Activated naive CD4-positive, alpha-beta T cell treated with anti-CD3 and anti-CD28 coated beads for 36 hours (primary cell): Measurements from ENCODE around the gene WDR70. TPM values are rescaled to one million over a fixed set of nuclear protein-coding genes. Genes with fewer than 3 reads are reported as not detected.

Source experiments
- CTCF ChIA-PET: fragments of 350-600 bp; sonication (Branson Sonifier 250); formaldehyde crosslinking; loops from one replicate; lab custom pipeline; 2021; ENCODE audit warnings: antibody characterized with exemption; lab: Charles Lee
- DNase-seq: peaks from one replicate; pipeline ENCODE4 v3.0.0-alpha.2; 2020
- H3K27ac Mint-ChIP-seq: one replicate; pipeline ENCODE4 v1.8.0; 2021; ENCODE audit warnings: mild to moderate bottlenecking, mixed read lengths
- H3K27me3 Mint-ChIP-seq: one replicate; pipeline ENCODE4 v1.8.0; 2021; ENCODE audit warnings: low read depth, mixed read lengths
- H3K36me3 Mint-ChIP-seq: one replicate; pipeline ENCODE4 v1.8.0; 2021; ENCODE audit warnings: low read depth, mixed read lengths
- H3K4me1 Mint-ChIP-seq: one replicate; pipeline ENCODE4 v1.8.0; 2021; ENCODE audit warnings: low read depth, mixed read lengths
- H3K4me3 Mint-ChIP-seq: one replicate; pipeline ENCODE4 v1.8.0; 2021; ENCODE audit warnings: mild to moderate bottlenecking, moderate library complexity, mixed read lengths
- H3K9me3 Mint-ChIP-seq: one replicate; pipeline ENCODE4 v1.8.0; 2021; ENCODE audit warnings: mixed read lengths
- intact Hi-C: fragments of 100-400 bp; cut with micrococcal nuclease; formaldehyde crosslinking; loops from one replicate; pipeline ENCODE4 v1.15.1; 2023
- total RNA-seq, 2 experiments: library from RNA; stranded (reverse); gene quantifications; one replicate each; pipeline ENCODE4 v1.2.3, GENCODE V29; 2021

WDR70 gene
- total RNA-seq, 2 experiments from 2014 or later = 37.4 to 39.0 TPM

GRCh38 chr5:37742111-37742510, 363.0 kb downstream of the WDR70 start:
- Mint-ChIP-seq H3K36me3 (peaks cover 45% of the 10 kb centered on the region), H3K9me3 (peaks cover 7% of the 10 kb centered on the region), H3K4me1 (peaks cover 9% of the 10 kb centered on the region), H3K4me3 (no peak overlapping the region), H3K27me3 (no peaks in the 10 kb centered on the region), H3K27ac (no peak overlapping the region)
- CTCF ChIA-PET = no interaction called here
- intact Hi-C loops = no loop called here
- no peak for DNase-seq

GRCh38 chr5:37751227-37751626, 372.1 kb downstream of the WDR70 start:
- H3K27ac Mint-ChIP-seq = no peak overlapping the region
- no peak overlapping the region for H3K4me3 Mint-ChIP-seq
- intact Hi-C loops = no loop called here
- no peak for DNase-seq
- peaks cover 22% of the 10 kb centered on the region for H3K9me3 Mint-ChIP-seq
- peaks cover 42% of the 10 kb centered on the region for H3K36me3 Mint-ChIP-seq
- CTCF ChIA-PET = no interaction called here
- H3K27me3 Mint-ChIP-seq = no peaks in the 10 kb centered on the region
- H3K4me1 Mint-ChIP-seq = no peaks in the 10 kb centered on the region

GRCh38 chr5:37754976-37755375, 375.9 kb downstream of the WDR70 start:
- Mint-ChIP-seq H3K9me3 (peaks cover 24% of the 10 kb centered on the region), H3K27ac (no peak overlapping the region), H3K36me3 (peaks cover 36% of the 10 kb centered on the region), H3K27me3 (no peaks in the 10 kb centered on the region), H3K4me3 (no peak overlapping the region), H3K4me1 (no peaks in the 10 kb centered on the region)
- no peak for DNase-seq
- intact Hi-C loops = loop anchor here (5.0 kb wide), 1 partner anchor 343 kb away; no protein-coding TSS in a partner anchor
- CTCF ChIA-PET = no interaction called here

GRCh38 chr5:37755581-37755980, 376.5 kb downstream of the WDR70 start:
- CTCF ChIA-PET = no interaction called here
- H3K4me1 Mint-ChIP-seq = no peaks in the 10 kb centered on the region
- DNase-seq = no peak
- H3K27ac Mint-ChIP-seq = no peak overlapping the region
- no peak overlapping the region for H3K4me3 Mint-ChIP-seq
- intact Hi-C loops = loop anchor here (5.0 kb wide), 1 partner anchor 343 kb away; no protein-coding TSS in a partner anchor
- H3K9me3 Mint-ChIP-seq = peaks cover 24% of the 10 kb centered on the region
- H3K36me3 Mint-ChIP-seq = peaks cover 35% of the 10 kb centered on the region
- H3K27me3 Mint-ChIP-seq = no peaks in the 10 kb centered on the region

- Mint-ChIP-seq H3K36me3 (peaks cover 32% of the 10 kb centered on the region), H3K4me1 (no peaks in the 10 kb centered on the region), H3K27me3 (no peaks in the 10 kb centered on the region), H3K9me3 (peaks cover 24% of the 10 kb centered on the region), H3K4me3 (no peak overlapping the region), H3K27ac (no peak overlapping the region)
- no peak for DNase-seq
- intact Hi-C loops = loop anchor here (5.0 kb wide), 1 partner anchor 344 kb away; no protein-coding TSS in a partner anchor
- CTCF ChIA-PET = no interaction called here
Measured at GRCh38 chr5:37756248-37756647, 377.1 kb downstream of the WDR70 start.

- DNase-seq = no peak
- Mint-ChIP-seq H3K9me3 (peaks cover 24% of the 10 kb centered on the region), H3K4me3 (no peak overlapping the region), H3K36me3 (peaks cover 25% of the 10 kb centered on the region), H3K27ac (no peak overlapping the region), H3K4me1 (peaks cover 2% of the 10 kb centered on the region), H3K27me3 (no peaks in the 10 kb centered on the region)
- CTCF ChIA-PET = interaction anchor here (1.0 kb wide), 1 partner anchor 345 kb away, joined by 4 read pairs; no protein-coding TSS in a partner anchor
- intact Hi-C loops = loop anchor here (5.0 kb wide), 1 partner anchor 346 kb away; no protein-coding TSS in a partner anchor
Measured at GRCh38 chr5:37757980-37758582, 379.0 kb downstream of the WDR70 start.

GRCh38 chr5:37767251-37767650, 388.1 kb downstream of the WDR70 start:
- Mint-ChIP-seq H3K4me1 (peaks cover 2% of the 10 kb centered on the region), H3K36me3 (no peaks in the 10 kb centered on the region), H3K27ac (no peak overlapping the region), H3K9me3 (no peaks in the 10 kb centered on the region), H3K4me3 (no peak overlapping the region), H3K27me3 (peaks cover 3% of the 10 kb centered on the region)
- DNase-seq = no peak
- CTCF ChIA-PET = no interaction called here
- intact Hi-C loops = no loop called here

- intact Hi-C loops = no loop called here
- no peak overlapping the region for H3K4me3 Mint-ChIP-seq
- H3K27me3 Mint-ChIP-seq = peaks cover 3% of the 10 kb centered on the region
- no peak for DNase-seq
- H3K27ac Mint-ChIP-seq = no peak overlapping the region
- no peaks in the 10 kb centered on the region for H3K9me3 Mint-ChIP-seq
- CTCF ChIA-PET = no interaction called here
- no peaks in the 10 kb centered on the region for H3K4me1 Mint-ChIP-seq
- H3K36me3 Mint-ChIP-seq = no peaks in the 10 kb centered on the region
Measured at GRCh38 chr5:37767961-37768360, 388.8 kb downstream of the WDR70 start.

- CTCF ChIA-PET = no interaction called here
- intact Hi-C loops = no loop called here
- DNase-seq = no peak
- H3K27ac Mint-ChIP-seq = no peak overlapping the region
- no peaks in the 10 kb centered on the region for H3K4me1 Mint-ChIP-seq
- H3K36me3 Mint-ChIP-seq = no peaks in the 10 kb centered on the region
- peaks cover 3% of the 10 kb centered on the region for H3K27me3 Mint-ChIP-seq
- H3K9me3 Mint-ChIP-seq = no peaks in the 10 kb centered on the region
- H3K4me3 Mint-ChIP-seq = no peak overlapping the region
Measured at GRCh38 chr5:37768371-37768770, 389.3 kb downstream of the WDR70 start.

- intact Hi-C loops = no loop called here
- Mint-ChIP-seq H3K27ac (no peak overlapping the region), H3K36me3 (no peaks in the 10 kb centered on the region), H3K4me1 (no peaks in the 10 kb centered on the region), H3K27me3 (peaks cover 3% of the 10 kb centered on the region), H3K4me3 (no peak overlapping the region), H3K9me3 (peaks cover 5% of the 10 kb centered on the region)
- DNase-seq = no peak
- CTCF ChIA-PET = interaction anchor here (0.6 to 0.7 kb wide), 3 partner anchors 8 to 437 kb away, joined by 3 to 5 read pairs (median 4); no protein-coding TSS in a partner anchor
Measured at GRCh38 chr5:37769108-37769507, 390.0 kb downstream of the WDR70 start.

GRCh38 chr5:37769840-37770239, 390.7 kb downstream of the WDR70 start:
- no peaks in the 10 kb centered on the region for H3K36me3 Mint-ChIP-seq
- peaks cover 3% of the 10 kb centered on the region for H3K27me3 Mint-ChIP-seq
- peaks cover 5% of the 10 kb centered on the region for H3K9me3 Mint-ChIP-seq
- no peak overlapping the region for H3K27ac Mint-ChIP-seq
- H3K4me1 Mint-ChIP-seq = no peaks in the 10 kb centered on the region
- CTCF ChIA-PET = interaction anchor here (0.6 to 0.7 kb wide), 3 partner anchors 9 to 438 kb away, joined by 3 to 5 read pairs (median 4); no protein-coding TSS in a partner anchor
- intact Hi-C loops = no loop called here
- H3K4me3 Mint-ChIP-seq = no peak overlapping the region
- no peak for DNase-seq

- CTCF ChIA-PET = no interaction called here
- Mint-ChIP-seq H3K4me1 (no peaks in the 10 kb centered on the region), H3K9me3 (peaks cover 9% of the 10 kb centered on the region), H3K4me3 (no peak overlapping the region), H3K27me3 (peaks cover 3% of the 10 kb centered on the region), H3K36me3 (no peaks in the 10 kb centered on the region), H3K27ac (no peak overlapping the region)
- intact Hi-C loops = no loop called here
- no peak for DNase-seq
Measured at GRCh38 chr5:37770786-37771185, 391.7 kb downstream of the WDR70 start.

GRCh38 chr5:37771203-37771611, 392.1 kb downstream of the WDR70 start:
- peaks cover 9% of the 10 kb centered on the region for H3K9me3 Mint-ChIP-seq
- H3K27ac Mint-ChIP-seq = no peak overlapping the region
- H3K36me3 Mint-ChIP-seq = no peaks in the 10 kb centered on the region
- peaks cover 3% of the 10 kb centered on the region for H3K27me3 Mint-ChIP-seq
- H3K4me1 Mint-ChIP-seq = no peaks in the 10 kb centered on the region
- CTCF ChIA-PET = no interaction called here
- DNase-seq = no peak
- intact Hi-C loops = no loop called here
- no peak overlapping the region for H3K4me3 Mint-ChIP-seq
